Activated CD4-positive, alpha-beta T cell treated with anti-CD3 and anti-CD28 coated beads, Interleukin-2, amount 50 U/mL, for 4 hours (primary cell): ENCODE measurements around the gene CERK.

Experiments
- DNase-seq, 2 experiments: peaks; one replicate each; pipeline ENCODE4 v3.0.0-alpha.2; 2020

CERK gene

GRCh38 chr22:46676479-46676878 lies 61.6 kb downstream of the CERK start:
- DNase-seq = no peak

DNA sequence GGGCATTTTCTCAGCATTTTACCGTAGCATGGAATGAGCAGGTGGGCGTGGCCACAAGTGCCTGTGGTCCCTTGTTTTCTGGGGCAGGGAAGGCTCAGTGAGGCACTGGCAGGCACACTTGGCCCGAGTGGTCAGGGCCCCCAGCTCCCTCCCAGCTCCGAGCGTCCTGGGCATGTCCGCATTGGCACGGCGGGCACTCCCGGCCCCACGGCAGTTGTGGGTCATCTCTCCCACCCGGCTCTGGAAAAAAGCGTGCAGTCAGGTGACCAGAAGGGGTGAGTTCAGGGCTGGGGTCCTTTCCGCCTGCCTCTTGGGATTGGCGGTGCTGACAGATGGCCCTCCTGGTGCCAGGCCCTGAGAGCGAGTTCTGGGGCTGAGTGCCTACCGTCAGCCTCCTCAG lies 62.1 kb downstream of the CERK start:
- DNase-seq = no peak

DNA sequence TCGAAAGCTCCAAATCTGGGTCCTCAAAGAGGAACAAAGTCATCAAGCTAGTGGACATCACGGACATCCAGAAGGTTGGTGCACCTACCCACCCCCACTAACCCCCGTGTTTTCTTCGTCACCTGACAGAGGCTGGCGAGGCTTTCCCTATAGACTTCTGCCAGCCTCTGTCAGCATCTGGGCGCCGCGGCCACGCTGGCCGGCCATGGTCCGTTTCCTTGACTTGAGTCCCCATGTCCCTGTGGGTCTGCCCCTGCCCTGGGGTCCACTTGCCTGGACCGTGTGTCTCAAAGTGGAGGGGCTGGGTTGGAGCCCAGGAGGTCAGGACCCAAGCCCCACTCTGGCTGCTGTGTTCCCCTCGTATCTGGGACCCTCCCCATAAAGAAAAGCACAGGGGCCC lies 62.6 kb downstream of the CERK start:
- no peak for DNase-seq

DNA sequence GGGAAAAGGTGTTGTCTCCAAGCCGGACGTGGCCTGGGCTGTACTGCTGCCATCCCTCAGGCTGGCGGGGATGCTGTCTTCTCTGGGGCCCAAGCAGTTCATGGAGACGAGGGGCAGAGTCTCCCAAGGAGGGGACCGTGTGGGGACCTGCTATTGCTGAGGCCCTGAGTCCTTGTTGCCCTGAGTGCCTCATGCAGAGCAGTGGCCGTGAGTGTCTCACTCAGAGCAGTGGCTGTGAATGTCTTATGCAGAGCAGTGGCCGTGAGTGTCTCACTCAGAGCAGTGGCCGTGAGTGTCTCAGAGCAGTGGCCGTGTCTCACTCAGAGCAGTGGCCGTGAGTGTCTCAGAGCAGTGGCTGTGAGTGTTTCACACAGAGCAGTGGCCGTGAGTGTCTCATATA lies 63.1 kb downstream of the CERK start:
- DNase-seq = peak in 1 of 2 experiments; percentile 21

DNA sequence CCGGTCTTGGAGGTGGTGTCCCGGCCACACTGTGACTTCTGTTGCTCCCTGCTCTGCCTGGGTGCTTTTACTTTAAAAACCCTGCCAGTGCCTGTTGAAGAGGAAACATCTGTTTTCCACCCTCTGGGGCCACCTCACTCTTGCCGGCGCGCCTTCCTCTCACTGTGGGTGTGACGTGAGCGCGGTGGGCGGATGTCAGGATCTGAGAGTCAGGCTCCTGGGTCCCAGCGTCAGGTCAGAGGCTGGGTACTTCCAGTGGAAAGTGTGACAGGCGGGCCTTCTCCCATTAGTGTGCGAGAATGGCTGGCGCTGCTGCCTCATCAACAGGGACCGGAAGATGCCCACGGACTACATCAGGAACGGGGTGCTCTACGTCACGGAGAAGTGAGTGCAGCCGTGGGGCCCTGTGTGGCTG lies 63.7 kb downstream of the CERK start:
- DNase-seq = peak; percentile 98 to 99

GRCh38 chr22:46673662-46674236 lies 64.3 kb downstream of the CERK start:
- DNase-seq = peak; percentile 42 to 51

DNA sequence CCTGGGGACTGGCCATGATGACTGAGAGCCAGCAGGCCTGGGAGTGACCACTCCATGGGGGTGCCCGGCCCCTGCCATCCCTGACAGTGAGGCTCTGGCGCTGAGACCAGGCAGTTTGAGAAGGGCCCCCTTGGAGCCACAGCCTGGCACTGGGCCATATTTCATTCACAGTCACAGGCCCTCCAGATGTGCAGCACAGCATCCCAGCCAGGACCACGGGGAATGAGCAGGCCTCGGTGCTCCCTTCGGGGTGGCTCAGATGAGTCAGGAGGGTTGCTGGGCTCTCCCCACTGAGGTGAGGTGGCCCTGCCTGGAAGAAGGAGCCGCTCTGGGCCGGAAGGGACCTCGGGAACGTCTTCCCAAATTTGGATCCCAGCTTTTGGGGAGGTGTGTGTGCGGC lies 64.8 kb downstream of the CERK start:
- DNase-seq = no peak

GRCh38 chr22:46672731-46673130 lies 65.3 kb downstream of the CERK start:
- no peak for DNase-seq

DNA sequence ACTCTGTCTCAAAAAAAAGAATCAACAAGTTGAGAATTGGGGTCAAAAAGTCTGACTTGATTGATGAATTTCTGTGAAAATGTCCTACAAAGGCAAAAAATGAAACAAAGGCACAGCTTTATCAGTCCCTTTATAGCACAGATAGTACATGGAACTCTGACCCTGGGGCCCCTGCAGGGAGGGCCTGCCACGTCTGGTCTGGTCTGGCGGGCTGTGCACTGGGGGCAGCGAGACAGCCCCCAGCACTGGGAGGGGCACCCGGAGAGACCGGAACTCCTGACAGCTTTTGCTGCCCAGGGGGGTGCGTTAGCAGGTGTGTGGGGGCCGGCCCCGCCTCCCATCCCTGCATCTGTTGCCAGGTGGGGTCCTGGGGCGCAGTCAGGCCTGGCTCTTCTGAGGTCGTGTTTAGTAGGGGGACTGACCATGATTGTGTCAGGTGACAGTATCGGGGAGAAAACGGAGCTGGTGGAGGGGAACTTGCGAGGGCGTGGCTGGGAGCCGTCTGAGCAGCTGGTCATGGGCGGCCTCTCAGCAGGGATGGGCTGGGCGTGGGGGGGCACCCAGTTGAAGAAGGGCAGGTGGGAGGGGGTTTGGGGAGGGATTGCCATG lies 66.1 kb downstream of the CERK start:
- DNase-seq = no peak

DNA sequence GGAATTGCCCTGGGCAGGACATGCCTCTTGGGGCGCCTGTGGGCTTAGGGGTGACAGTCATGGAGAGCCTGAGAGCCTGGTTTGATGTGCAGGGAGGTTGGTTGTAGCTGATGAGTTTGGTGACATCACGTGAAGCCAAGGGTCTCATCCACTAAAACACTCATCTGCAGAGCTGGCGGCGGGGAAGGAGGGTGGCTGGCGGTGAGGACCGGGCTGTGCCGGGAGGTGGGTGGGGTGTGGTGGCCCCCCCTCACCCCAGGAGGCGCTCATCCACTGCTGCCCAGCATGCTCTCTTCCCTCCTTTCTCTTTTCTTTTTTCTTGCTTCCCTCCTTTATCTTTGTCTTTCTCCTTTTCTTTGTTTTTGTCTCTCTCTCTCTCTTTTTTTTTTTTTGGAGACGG lies 68.9 kb downstream of the CERK start:
- DNase-seq = no peak

- DNase-seq = no peak
These were observed 69.9 kb downstream of the CERK start for GRCh38 chr22:46668116-46668515.

DNA sequence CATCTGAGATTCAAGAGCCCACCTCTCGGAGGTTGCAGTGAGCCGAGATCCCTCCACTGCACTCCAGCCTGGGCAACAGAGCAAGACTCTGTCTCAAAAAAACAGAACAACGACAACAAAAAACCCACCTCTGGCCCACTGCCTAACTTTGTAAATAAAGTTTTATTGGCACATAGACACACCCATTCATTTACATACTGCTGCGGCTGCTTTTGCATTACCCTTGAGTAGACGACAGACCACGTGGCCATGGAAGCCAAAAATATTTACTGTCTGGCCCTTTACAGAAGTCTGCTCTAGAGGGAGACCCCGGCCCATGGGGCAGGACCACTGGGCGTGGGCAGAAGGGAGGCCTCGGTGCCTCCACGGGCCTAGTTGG lies 70.8 kb downstream of the CERK start:
- DNase-seq = no peak

- DNase-seq = no peak
These were observed 71.3 kb downstream of the CERK start for GRCh38 chr22:46666577-46667244.

DNA sequence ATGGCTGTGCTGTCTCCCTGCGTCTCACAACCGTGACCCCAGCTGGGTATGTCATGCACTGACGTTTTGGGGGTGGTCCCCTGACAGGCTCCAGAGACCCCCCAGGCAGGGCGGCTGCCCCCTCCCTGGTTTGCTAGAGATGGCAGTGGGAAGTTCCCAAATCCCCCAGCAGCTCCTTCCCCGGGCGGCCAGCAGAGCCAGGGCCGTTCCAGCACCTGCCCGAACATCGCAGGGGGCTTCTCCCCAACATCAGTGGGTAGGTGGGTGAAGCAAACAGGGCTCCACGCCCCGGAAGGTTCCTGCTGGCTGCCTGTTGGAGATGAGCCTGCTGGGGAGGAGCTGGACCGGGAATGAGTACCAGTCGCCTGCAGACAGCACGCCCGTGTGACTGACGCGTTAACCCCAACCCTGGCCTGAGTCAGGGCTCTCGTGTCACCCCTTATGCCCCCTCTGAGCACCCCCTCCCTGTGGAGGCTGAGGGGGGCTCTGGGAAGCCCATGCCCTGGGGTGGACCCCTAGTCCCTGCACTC lies 72.2 kb downstream of the CERK start:
- DNase-seq = no peak

GRCh38 chr22:46665151-46665695 lies 72.8 kb downstream of the CERK start:
- no peak for DNase-seq

DNA sequence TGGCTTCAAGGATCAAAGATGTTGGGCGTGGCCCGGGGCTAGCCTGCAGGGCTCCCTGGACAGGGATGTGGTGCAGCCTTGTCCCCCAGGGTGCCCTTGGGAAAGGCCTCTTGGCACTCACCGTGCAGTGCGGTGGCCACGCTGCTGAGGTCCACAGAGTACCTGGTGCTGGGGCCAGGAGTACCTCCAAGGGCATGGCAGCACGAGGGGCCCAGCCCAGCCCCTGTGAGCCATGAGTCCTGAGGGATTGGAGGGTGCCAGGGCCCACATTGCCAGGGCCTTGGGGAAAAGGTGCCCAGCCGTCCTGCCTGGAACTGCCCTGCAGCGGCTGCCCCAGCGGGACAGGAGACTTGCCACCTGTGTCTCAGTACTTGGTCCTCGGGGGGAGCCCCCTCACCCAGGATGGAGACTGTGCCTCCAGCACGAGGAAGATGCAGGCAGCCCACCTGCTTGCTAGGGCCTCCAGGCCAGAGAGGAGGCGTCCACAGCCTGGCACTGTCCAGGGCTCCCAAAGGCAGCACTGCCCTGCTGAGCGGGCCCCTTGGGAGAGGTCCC lies 73.7 kb downstream of the CERK start:
- DNase-seq = no peak

- no peak for DNase-seq
These were observed 74.5 kb downstream of the CERK start for GRCh38 chr22:46663436-46664100.

DNA sequence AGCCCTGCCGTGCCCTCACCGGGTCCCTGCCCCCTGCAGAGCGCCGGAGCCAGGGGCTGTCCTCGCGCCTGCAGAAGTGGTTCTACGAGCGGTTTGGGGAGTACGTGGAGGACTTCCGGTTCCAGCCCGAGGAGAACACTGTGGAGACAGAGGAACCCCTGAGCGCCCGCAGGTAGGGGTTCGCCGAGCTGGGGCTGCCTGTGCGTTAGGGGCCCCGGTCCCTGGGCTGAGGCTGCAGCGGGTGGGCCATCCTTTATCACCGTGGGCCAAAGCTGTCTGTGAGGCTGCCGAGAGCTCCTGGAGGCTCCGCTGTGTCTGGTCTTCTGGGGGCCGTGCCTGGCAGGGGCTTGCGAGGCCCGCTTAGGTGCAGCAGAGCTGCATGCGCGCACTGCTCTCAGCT lies 75.1 kb downstream of the CERK start:
- no peak for DNase-seq

GRCh38 chr22:46662226-46662625 lies 75.8 kb downstream of the CERK start:
- no peak for DNase-seq

DNA sequence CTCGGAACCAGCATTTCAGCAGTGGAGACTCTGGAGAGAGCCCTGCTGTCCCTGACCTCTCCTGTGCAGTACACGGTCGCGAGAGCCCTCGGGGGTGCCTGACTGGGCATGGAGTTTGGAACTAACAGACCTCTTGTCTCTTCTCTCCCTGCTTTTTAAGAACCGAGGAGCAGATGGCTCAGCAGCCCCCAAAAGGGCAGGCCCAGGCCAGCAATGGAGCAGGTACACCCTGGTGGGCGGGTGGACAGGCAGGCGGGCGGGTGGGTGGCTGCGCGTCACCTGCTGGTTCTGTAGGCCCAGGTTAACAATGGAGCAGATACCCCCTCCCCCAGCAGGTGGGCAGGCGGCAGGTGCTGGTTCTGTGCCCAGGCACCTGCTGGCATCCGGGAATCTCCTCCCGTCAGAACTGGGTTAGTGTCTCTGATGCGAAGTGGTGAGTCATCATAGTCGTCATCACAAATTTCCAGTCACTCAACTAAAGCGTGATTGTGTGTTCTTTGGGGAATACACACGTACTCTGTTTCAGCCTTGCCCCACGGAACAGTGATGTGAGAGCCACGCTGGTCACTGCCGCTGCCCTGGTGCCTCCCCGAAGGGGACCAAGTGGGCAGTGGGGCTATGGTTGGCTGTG lies 76.7 kb downstream of the CERK start:
- peak; percentile 66 to 74 for DNase-seq

GRCh38 chr22:46660604-46661201 lies 77.3 kb downstream of the CERK start:
- no peak for DNase-seq

DNA sequence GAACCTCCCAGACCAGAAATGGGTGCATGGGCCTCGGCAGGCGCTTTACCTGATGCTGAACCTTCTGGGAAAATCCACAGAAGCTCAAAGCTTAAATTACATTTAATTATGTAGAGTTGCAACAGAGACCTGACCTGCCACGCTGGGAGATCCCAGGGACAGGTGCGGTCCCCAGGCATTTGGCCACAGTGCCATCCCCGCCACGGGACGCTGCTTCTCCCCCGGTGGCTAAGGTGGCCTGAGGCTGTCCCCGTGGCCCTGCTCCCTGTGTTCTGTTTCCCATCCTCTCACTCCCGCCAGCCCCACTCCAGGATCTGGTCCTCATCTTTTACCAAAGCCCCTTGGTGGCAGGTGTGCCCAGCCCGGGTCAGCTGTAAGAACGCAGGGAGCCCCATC lies 78.3 kb downstream of the CERK start:
- no peak for DNase-seq
